MM.1S (cell line): Measurements from ENCODE around the gene ALDH16A1.

ENCODE experiments used
- CTCF ChIP-seq: fragments of 300-600 bp; sonication (generic); IDR thresholded peaks from 2 replicates; pipeline ENCODE4 v1.5.1; 2016; ENCODE audit warnings: antibody characterized with exemption, low read length, mixed read lengths
- EZH2 ChIP-seq: fragments of 300-600 bp; sonication (generic); optimal IDR thresholded peaks from 2 replicates; pipeline ENCODE3; 2017; ENCODE audit warnings: low read depth, mild to moderate bottlenecking, antibody characterized with exemption, low read length, mixed read lengths
- EZH2phosphoT487 ChIP-seq: fragments of 300-600 bp; sonication (generic); IDR thresholded peaks from 2 replicates; pipeline ENCODE4 v1.6.1; 2018; ENCODE audit warnings: antibody characterized with exemption, low read length

- TF ChIP-seq CTCF = no peak
- TF ChIP-seq EZH2 = no peak
- no peak for TF ChIP-seq EZH2phosphoT487
These were observed 54.9 kb downstream of the ALDH16A1 start for GRCh38 chr19:49507803-49508494.
